ENCODE data around the gene TTC28.

DNA sequence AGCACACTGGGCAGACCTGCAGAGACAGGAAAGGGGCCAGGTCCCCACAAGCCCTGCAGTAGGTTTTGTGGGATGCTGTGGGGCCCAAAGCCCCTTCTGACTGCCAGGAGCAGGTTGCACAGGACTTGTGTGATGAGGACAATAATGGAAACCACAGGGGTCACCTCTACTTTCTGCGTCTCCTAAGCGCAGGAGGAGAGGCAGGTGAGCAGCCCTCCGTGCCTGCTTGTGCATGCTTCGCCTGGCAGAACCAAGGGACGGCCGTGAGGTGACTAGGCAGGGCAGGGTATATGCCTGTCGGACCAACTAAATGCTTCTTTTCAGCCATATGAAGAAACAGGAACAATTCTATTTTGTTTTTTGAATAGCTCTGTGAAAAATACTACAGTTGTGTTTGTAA is 682.7 kb downstream of the TTC28 start:
- TF ChIP-seq, protein P1, sequence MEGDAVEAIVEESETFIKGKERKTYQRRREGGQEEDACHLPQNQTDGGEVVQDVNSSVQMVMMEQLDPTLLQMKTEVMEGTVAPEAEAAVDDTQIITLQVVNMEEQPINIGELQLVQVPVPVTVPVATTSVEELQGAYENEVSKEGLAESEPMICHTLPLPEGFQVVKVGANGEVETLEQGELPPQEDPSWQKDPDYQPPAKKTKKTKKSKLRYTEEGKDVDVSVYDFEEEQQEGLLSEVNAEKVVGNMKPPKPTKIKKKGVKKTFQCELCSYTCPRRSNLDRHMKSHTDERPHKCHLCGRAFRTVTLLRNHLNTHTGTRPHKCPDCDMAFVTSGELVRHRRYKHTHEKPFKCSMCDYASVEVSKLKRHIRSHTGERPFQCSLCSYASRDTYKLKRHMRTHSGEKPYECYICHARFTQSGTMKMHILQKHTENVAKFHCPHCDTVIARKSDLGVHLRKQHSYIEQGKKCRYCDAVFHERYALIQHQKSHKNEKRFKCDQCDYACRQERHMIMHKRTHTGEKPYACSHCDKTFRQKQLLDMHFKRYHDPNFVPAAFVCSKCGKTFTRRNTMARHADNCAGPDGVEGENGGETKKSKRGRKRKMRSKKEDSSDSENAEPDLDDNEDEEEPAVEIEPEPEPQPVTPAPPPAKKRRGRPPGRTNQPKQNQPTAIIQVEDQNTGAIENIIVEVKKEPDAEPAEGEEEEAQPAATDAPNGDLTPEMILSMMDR (conservative IDR thresholded peaks at IDR 0.05 in 1 of 2, IDR thresholded peaks at IDR 0.05 in 1 of 2; ENCODE audit: low read depth in 1 of 2, low read length in 2 of 2): no peak
- no peak for TF ChIP-seq EZH2 (IDR thresholded peaks at IDR 0.05; ENCODE audit: low read length, missing control alignments)
